ENCODE measurements around the gene PRRG2. TPM values are rescaled to one million over a fixed set of nuclear protein-coding genes. Genes with fewer than 3 reads are reported as not detected.

The PRRG2 gene
- total and polyA plus RNA-seq, 2 of the 13 experiments (the other 11 are each of a cell fraction or from before 2014, with no cell fraction given) = 0.66 to 0.82 TPM

DNA sequence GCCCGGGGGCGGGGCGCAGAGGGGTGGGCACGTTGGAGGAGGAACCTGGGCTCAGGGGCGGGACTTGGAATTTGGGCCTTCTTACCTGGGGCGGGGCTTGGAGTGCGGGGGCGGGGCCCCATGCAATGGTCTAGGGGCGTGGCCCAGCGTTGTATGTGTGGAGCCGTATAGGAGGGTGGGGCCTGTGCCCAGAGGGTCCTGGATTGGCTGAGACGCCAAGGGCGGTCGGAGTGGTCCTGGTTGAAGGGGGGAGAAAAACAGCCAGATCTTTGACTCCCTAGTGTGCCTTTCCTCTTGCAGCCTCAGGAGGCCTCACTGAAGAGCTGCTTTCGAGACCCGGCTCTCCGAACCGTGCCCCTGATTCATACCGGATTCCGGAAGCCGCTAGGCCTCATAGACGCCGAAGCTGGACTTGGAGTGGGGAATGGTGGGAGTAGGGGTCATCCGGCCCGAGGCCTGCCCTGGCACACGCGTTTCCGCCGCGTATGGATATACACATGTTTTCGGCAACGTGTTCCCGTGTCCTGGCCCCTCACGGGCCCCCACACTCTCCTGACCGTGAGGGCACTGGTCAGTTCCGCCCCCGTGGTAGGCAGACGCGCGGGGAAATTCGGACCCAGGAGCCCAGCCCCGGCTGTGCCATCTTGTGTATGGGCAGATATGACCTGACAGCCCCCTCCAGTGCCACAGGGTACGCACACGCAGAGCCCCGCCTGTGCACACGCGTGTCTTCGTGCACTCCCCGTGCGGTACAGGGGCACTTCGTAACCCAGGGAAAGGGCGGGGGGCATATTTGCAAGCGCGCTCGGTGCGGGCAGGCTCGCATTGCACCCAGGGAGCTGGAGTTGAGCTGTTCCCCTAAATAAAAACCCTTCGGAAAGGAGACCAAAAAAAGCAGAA, 9.2 kb downstream of the PRRG2 start (continued):
- no peak for TF ChIP-seq ZNF597 (CRISPR knock-in tag; IDR thresholded peaks at IDR 0.05)
- TF ChIP-seq SIN3A (IDR thresholded peaks at IDR 0.05; ENCODE audit: borderline replicate concordance, low read depth, low read length) = 0 out of 2 replicates have a peak, but pooled peaks have one; percentile 35
- TF ChIP-seq, protein P1, sequence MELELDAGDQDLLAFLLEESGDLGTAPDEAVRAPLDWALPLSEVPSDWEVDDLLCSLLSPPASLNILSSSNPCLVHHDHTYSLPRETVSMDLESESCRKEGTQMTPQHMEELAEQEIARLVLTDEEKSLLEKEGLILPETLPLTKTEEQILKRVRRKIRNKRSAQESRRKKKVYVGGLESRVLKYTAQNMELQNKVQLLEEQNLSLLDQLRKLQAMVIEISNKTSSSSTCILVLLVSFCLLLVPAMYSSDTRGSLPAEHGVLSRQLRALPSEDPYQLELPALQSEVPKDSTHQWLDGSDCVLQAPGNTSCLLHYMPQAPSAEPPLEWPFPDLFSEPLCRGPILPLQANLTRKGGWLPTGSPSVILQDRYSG (CRISPR knock-in tag; IDR thresholded peaks at IDR 0.05) = no peak
- TF ChIP-seq MTF1 (CRISPR knock-in tag; IDR thresholded peaks at IDR 0.05) = no peak
- peak; percentile 69; the same call in 1 of the 2 replicates for TF ChIP-seq ZBTB20 (CRISPR knock-in tag; IDR thresholded peaks at IDR 0.05; ENCODE audit: borderline replicate concordance, low read depth)
- TF ChIP-seq GLI4 (CRISPR knock-in tag; IDR thresholded peaks at IDR 0.05; ENCODE audit: borderline replicate concordance) = peak; percentile 65; the same call in 1 of the 2 replicates
- TF ChIP-seq ZBTB3 (CRISPR knock-in tag; IDR thresholded peaks at IDR 0.05; ENCODE audit: borderline replicate concordance, low read depth) = no peak
- TF ChIP-seq MEIS2 (CRISPR knock-in tag; IDR thresholded peaks at IDR 0.05) = no peak
- TF ChIP-seq ZNF788 (CRISPR knock-in tag; IDR thresholded peaks at IDR 0.05; ENCODE audit: borderline replicate concordance) = no peak; the same call in 1 of the 2 replicates
- TF ChIP-seq ZNF746 (CRISPR knock-in tag; IDR thresholded peaks at IDR 0.05) = no peak; the same call in 1 of the 2 replicates
- no peak for TF ChIP-seq GATAD2A (CRISPR knock-in tag; IDR thresholded peaks at IDR 0.05)
- TF ChIP-seq ZEB1 (IDR thresholded peaks at IDR 0.05; ENCODE audit: insufficient replicate concordance, low read depth) = peak; percentile 22
- no peak for TF ChIP-seq GPBP1L1 (CRISPR knock-in tag; IDR thresholded peaks at IDR 0.05)
- no peak for TF ChIP-seq RFXANK (CRISPR knock-in tag; IDR thresholded peaks at IDR 0.05)
- TF ChIP-seq KAT8 (CRISPR knock-in tag; IDR thresholded peaks at IDR 0.05) = 0 out of 2 replicates have a peak, but pooled peaks have one; percentile 47
- peak; percentile 21 for TF ChIP-seq HNRNPK (IDR thresholded peaks at IDR 0.05; ENCODE audit: low read depth, low read length, poor library complexity, severe bottlenecking)
- TF ChIP-seq HMG20B (CRISPR knock-in tag; conservative IDR thresholded peaks at IDR 0.05) = no peak
- no peak for TF ChIP-seq POLR2AphosphoS2 (IDR thresholded peaks at IDR 0.05; ENCODE audit: low read depth, low read length)
- peak; percentile 61; the same call in 1 of the 2 replicates for TF ChIP-seq GMEB1 (CRISPR knock-in tag; IDR thresholded peaks at IDR 0.05; ENCODE audit: borderline replicate concordance)
- TF ChIP-seq, protein P2, sequence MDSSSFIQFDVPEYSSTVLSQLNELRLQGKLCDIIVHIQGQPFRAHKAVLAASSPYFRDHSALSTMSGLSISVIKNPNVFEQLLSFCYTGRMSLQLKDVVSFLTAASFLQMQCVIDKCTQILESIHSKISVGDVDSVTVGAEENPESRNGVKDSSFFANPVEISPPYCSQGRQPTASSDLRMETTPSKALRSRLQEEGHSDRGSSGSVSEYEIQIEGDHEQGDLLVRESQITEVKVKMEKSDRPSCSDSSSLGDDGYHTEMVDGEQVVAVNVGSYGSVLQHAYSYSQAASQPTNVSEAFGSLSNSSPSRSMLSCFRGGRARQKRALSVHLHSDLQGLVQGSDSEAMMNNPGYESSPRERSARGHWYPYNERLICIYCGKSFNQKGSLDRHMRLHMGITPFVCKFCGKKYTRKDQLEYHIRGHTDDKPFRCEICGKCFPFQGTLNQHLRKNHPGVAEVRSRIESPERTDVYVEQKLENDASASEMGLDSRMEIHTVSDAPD (CRISPR knock-in tag; IDR thresholded peaks at IDR 0.05) = 0 out of 2 replicates have a peak, but pooled peaks have one; percentile 67
- TF ChIP-seq ESRRA (CRISPR knock-in tag; IDR thresholded peaks at IDR 0.05; ENCODE audit: low read depth) = peak; percentile 56; the same call in 1 of the 2 replicates

Measured in HepG2 (cell line).